Activated T-cell treated with anti-CD3 and anti-CD28 coated beads, Interleukin-2, amount 50 U/mL, for 4 hours (primary cell): ENCODE results near the gene GRB7. TPM values are rescaled to one million over a fixed set of nuclear protein-coding genes. Genes with fewer than 3 reads are reported as not detected.
"Not testable (repeated sequence)": the region's sequence is repeated elsewhere in the genome, so short reads cannot be mapped to it uniquely, and the experiment has no call there.

Experiments used
- ATAC-seq, 2 donors: fragments of 200-7000 bp; cut with Tn5 transposase; one replicate each; pipeline ENCODE4 v1.10.0; 2021
- DNase-seq: peaks from one replicate; pipeline ENCODE4 v3.0.0-alpha.2; 2020
- H3K27me3 Mint-ChIP-seq: one replicate; pipeline ENCODE4 v1.8.0; 2021; ENCODE audit warnings: low read depth, mixed read lengths
- H3K36me3 Mint-ChIP-seq: one replicate; pipeline ENCODE4 v1.8.0; 2022; ENCODE audit warnings: mixed read lengths; ENCODE audit not compliant: insufficient read depth
- H3K4me1 Mint-ChIP-seq: one replicate; pipeline ENCODE4 v1.8.0; 2021; ENCODE audit warnings: low read depth, mixed read lengths
- H3K4me3 Mint-ChIP-seq: one replicate; pipeline ENCODE4 v1.8.0; 2021; ENCODE audit warnings: mild to moderate bottlenecking, moderate library complexity, mixed read lengths
- H3K9me3 Mint-ChIP-seq: one replicate; pipeline ENCODE4 v1.8.0; 2021; ENCODE audit warnings: mixed read lengths
- total RNA-seq, 3 donors: library from RNA; stranded (reverse); gene quantifications; one replicate each; pipeline ENCODE4 v1.2.1, GENCODE V29; 2021

GRB7 gene
- total RNA-seq, 3 donors from 2014 or later, result 0.43 to 0.73 (median 0.47) TPM

DNA sequence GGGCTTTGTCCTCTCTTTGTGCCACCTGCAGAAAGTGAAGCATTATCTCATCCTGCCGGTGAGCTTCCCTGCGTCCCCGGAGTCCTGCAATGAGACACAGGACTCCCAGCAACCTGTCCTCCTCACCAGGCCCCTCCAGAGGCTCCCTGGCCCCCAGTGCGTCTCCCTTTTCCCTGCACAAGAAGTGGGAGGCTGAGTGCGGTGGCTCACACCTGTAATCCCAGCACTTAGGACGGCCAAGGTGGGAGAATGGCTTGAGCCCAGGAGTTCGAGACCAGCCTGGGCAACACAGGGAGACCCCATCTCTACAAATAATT is 8.4 kb downstream of the GRB7 start:
- no peaks in the 10 kb centered on the region for H3K9me3 Mint-ChIP-seq
- no peaks in the 10 kb centered on the region for H3K27me3 Mint-ChIP-seq
- no peaks in the 10 kb centered on the region for H3K4me1 Mint-ChIP-seq
- ATAC-seq (no peak), DNase-seq (no peak)
- H3K36me3 Mint-ChIP-seq, result no peaks in the 10 kb centered on the region
- H3K4me3 Mint-ChIP-seq, result no peak overlapping the region

DNA sequence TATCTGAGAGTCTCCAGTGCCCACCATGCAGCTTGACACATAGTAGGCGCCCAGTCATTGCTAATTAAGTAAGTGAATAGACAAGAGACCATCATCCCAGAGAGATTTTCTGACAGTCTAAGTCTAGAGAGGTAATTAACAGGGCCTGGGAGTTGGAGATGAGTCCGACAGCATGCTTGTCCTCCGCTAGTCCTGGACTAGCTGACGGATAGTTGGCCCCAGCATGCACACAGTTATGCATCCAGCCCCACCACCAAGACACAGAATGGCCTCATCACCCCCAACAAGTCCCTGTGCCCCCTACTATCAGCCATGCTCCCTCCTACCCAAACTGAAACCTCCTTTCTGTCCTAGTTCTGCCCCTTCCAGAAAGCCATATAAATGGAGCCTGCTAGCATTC is 10.0 kb downstream of the GRB7 start:
- peaks cover 7% of the 10 kb centered on the region for H3K4me1 Mint-ChIP-seq
- DNase-seq (no peak), ATAC-seq (no peak)
- H3K36me3 Mint-ChIP-seq, result no peaks in the 10 kb centered on the region
- H3K4me3 Mint-ChIP-seq, result no peak overlapping the region
- H3K9me3 Mint-ChIP-seq, result no peaks in the 10 kb centered on the region
- no peaks in the 10 kb centered on the region for H3K27me3 Mint-ChIP-seq

DNA sequence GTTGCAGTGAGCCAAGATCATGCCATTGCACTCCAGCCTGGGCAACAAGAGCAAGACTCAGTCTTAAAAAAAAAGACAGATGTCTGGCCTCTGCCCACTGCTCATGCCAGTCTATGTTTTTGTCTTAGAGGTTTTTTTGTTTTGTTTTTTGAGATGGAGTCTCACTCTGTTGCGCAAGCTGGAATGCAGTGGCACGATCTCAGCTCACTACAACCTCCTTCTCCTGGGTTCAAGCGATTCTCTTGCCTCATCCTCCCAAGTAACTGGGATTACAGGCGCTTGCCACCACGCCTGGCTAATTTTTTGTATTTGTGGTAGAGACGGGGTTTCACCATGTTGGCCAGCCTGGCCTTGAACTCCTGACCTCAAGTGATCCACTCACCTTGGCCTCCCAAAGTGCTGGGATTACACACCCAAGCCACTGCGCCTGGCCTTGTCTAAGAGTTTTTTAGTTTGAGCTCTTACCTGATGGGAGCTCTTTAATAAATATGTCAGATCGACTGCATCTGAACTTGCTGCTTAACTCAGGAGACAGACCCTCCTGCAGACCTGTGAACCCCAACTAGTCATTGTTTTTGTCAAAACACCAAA is 10.8 kb downstream of the GRB7 start:
- not testable (repeated sequence) for H3K27me3 Mint-ChIP-seq, H3K4me3 Mint-ChIP-seq, H3K36me3 Mint-ChIP-seq, ATAC-seq, H3K9me3 Mint-ChIP-seq, DNase-seq
- H3K4me1 Mint-ChIP-seq, result peaks cover 14% of the 10 kb centered on the region

DNA sequence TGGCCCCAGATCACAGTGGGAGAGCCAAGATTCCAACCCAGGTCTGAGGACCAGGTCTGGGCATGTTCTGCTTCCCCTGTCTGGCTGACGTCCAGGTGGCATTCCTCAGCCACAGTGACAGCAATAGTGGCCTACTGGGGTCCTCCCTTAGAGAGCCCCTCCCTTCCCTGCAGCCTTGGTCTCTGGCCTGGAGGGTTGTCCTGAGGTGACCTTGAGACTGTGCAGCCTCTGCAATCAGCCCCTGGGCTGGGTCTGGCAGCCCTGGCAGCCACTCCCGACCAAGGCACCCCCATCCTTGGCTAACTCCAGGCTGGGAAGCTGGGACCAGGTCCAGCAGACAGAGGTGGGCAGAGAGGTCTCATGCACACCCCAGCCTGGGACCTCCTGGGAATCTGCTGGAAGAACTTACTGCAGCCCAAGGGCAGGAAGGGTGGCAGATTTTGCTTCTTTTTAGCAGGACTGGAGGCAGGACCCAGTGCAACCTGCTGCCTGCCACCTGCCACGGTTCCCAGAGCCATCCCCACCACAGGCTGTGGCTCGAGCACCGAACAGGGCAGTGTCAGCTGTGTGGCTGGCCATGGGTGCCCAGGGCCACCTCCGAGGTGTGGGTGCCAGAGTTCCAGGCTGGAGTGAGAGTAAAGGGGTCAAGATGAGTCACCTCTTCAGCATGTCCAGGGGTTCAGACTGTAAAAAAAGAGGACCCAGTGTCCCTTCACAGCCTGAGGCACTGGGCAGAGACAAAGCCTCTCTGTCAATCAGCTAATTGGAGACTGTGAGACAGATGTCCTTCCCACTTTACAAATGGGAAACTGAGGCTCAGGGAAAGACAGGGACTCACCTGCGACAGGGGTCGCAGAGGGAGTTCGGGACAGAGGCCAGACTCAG is 12.6 kb downstream of the GRB7 start:
- Mint-ChIP-seq H3K36me3 (no peaks in the 10 kb centered on the region), H3K27me3 (no peaks in the 10 kb centered on the region), H3K9me3 (no peaks in the 10 kb centered on the region), H3K4me3 (no peak overlapping the region), H3K4me1 (peaks cover 21% of the 10 kb centered on the region)
- ATAC-seq (no peak), DNase-seq (no peak)

DNA sequence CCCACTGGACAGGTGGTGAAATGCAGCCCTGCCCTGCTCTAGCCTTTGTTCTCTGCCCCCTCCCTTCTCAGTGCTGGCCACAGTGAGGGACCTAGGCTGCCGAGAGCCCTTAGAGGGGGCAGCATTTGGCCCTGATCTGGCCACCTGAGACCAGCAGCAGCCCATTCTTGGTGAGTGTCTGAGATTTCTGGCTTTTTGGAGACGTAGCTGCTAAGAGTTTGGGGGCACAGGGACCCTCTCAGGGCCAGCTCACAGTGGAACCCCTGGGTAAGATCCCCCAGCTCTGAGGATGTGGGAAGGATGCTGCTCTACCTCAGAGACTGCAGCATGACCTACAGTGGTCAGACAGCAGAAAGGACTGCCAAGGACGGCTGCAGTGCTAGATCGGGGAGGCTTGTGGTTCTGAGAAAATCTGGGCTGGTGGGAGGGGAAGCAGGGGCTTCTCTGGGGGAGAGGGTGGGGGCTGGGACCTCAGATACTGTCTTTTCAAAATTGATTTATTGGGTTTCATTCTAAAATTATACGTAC is 13.3 kb downstream of the GRB7 start:
- Mint-ChIP-seq H3K9me3 (no peaks in the 10 kb centered on the region), H3K36me3 (no peaks in the 10 kb centered on the region), H3K27me3 (no peaks in the 10 kb centered on the region), H3K4me1 (peaks cover 29% of the 10 kb centered on the region), H3K4me3 (no peak overlapping the region)
- ATAC-seq (no peak), DNase-seq (no peak)

DNA sequence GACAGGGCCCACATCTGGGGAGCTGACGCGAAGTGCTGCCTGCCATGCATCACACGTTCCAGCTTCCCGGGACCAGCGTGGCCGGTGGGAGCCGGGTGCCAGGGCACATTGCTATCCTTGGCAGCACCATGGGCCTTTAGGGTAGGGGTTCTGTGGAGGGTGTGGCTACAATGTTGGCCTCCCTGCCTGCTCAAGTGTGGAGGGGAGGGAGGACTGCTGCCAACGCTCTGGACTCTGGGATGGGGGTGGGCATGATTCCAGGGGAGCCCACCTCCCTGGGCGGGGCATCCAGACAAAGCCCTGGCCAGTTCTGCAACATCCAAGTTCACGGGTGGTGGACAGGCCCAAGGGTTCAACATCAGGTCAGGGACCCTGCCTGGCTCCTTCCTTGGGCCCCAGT is 13.9 kb downstream of the GRB7 start:
- Mint-ChIP-seq H3K27me3 (no peaks in the 10 kb centered on the region), H3K4me3 (no peak overlapping the region), H3K36me3 (no peaks in the 10 kb centered on the region), H3K4me1 (peaks cover 34% of the 10 kb centered on the region), H3K9me3 (no peaks in the 10 kb centered on the region)
- DNase-seq (no peak), ATAC-seq (no peak)

DNA sequence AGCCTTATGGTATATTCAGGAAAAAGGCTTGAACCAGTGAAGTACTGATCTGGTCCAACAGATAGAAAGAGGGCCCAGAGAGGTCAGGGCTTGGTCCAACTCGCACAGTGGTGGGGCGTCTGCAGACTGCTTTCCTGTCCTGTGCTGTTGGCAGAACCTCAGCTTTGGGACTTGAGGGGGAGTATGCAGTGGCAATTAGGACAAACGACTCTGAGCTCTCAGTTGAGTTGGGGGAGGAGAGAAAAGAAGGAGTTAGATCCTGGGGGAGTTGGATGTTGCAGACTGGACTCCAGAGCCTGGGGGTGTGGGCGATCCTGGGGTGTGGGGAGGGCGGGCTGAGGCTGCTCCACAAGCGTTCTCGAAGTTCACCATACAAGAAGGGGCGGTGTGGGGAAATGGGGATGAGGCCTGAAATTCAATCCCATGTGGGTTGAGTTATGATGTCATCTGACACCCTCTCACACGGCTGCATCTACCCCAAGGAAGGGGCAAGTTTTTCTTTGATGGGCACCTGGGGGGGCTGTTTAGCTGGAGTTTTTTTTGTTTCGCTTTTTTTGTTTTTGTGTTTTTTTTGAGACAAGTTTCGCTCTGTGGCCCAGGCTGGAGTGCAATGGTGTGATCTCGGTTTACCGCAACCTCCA is 14.6 kb downstream of the GRB7 start:
- no peaks in the 10 kb centered on the region for H3K9me3 Mint-ChIP-seq
- no peak for DNase-seq
- H3K4me3 Mint-ChIP-seq, result peak overlapping the region; percentile 79
- H3K27me3 Mint-ChIP-seq, result no peaks in the 10 kb centered on the region
- no peak for ATAC-seq
- no peaks in the 10 kb centered on the region for H3K36me3 Mint-ChIP-seq
- peaks cover 41% of the 10 kb centered on the region for H3K4me1 Mint-ChIP-seq

DNA sequence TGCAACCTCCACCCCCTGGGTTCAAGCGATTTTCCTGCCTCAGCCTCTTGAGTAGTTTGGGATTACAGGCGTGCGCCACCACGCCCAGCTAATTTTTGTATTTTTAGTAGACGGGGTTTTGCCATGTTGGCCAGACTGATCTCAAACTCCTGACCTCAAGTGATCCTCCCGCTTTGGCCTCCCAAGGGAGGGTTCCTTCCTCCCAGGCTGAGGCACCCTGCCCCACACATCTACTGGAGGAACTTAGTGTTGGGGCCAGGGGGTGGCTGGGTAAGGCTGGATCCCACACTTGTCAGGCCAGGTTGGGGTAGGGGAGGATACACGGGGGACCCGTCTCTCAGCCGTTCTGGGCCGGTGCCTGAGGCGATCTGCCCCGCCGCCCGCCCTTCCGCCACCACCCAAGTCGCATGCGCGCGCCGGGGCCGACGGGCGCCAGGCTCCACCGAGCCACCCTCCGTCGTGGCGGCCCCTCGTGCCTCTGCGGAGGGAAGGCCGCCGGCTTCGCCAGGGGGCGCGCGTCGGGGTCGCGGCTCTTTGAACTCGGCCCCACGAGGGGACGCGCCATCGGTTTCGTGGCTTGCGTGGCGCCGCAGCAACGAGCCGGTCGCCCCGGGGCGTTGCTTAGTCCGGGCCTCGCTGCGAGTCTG is 15.9 kb downstream of the GRB7 start:
- Mint-ChIP-seq H3K9me3 (no peaks in the 10 kb centered on the region), H3K4me3 (peak overlapping the region; percentile 79), H3K4me1 (peaks cover 54% of the 10 kb centered on the region), H3K36me3 (peaks cover 2% of the 10 kb centered on the region), H3K27me3 (no peaks in the 10 kb centered on the region)
- DNase-seq, result peak; percentile 72
- peak; percentile 17 to 19 for ATAC-seq

DNA sequence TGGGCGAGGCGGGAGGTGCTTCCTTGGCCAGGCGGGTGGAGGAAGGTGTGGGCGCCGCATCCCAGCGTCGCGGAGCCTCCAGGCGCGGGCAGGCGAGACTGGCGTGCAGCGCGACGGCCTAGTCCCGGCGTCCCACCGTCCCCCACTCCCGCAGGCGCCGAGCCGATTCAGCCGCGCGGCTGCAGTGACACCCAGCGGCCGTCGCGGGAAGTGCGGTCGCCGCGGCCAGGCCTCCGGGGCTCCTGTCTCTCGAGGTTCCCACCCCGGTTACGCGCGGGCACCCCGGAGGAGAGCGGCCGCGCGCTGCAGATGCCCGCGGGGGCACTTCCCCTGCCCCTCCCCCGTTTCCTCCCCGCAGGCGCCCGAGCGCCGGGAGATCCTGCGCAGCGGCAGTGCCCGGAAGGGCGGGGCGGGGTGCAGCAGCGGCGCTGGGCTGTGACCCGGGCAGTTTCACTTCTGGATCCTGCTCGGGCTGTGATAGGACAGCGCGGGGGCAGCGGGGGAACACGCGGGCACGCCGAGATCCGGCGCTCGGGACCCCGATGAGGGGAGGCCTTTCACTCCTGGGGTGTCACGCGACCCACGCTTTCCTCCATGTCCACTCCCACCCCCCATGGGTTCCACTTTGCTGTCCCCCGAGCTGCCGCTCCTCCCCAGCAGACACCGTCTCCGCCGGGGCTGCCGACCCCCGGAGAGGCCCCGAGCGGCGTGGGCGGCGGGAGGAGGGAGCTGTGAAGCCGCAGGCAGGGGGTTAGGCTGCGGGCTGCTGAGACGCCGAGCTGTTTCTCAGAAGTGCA is 16.6 kb downstream of the GRB7 start:
- no peaks in the 10 kb centered on the region for H3K27me3 Mint-ChIP-seq
- H3K4me1 Mint-ChIP-seq, result peaks cover 61% of the 10 kb centered on the region
- no peaks in the 10 kb centered on the region for H3K9me3 Mint-ChIP-seq
- H3K36me3 Mint-ChIP-seq, result peaks cover 5% of the 10 kb centered on the region
- ATAC-seq (peak; percentile 74 to 78), DNase-seq (peak; percentile 92)
- H3K4me3 Mint-ChIP-seq, result peak overlapping the region; percentile 79

DNA sequence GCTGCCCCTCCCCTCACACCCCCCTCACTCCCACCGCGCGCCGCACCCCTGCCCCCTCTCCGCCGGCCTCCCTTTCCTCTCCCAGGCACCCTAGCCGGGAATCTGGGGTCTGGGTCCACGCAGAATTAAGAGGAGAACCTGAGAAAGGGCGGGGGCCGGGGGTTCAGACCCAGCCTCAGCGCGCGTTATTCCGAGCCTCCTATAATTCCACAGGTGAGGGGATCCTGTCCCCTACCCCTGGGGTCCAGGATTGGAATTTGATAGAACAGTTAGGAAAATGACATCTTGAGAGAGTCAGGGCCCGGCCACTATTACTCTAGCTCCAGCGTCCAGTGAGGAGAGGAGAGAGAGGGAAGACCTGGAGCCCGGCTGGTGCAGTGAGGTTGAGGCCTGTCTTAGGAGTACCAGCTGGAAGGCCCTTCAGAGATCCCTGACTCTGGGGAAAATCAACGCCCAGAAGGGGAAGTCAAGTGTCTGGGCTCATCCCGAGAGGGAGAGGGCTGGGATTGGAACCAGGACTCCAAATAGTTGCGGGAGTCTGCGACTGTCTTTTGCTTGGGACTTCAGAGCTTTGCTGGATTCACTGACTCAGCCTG is 17.3 kb downstream of the GRB7 start:
- DNase-seq, result no peak
- no peak for ATAC-seq
- peaks cover 5% of the 10 kb centered on the region for H3K36me3 Mint-ChIP-seq
- no peaks in the 10 kb centered on the region for H3K9me3 Mint-ChIP-seq
- no peaks in the 10 kb centered on the region for H3K27me3 Mint-ChIP-seq
- H3K4me3 Mint-ChIP-seq, result peak overlapping the region; percentile 45
- peaks cover 67% of the 10 kb centered on the region for H3K4me1 Mint-ChIP-seq

DNA sequence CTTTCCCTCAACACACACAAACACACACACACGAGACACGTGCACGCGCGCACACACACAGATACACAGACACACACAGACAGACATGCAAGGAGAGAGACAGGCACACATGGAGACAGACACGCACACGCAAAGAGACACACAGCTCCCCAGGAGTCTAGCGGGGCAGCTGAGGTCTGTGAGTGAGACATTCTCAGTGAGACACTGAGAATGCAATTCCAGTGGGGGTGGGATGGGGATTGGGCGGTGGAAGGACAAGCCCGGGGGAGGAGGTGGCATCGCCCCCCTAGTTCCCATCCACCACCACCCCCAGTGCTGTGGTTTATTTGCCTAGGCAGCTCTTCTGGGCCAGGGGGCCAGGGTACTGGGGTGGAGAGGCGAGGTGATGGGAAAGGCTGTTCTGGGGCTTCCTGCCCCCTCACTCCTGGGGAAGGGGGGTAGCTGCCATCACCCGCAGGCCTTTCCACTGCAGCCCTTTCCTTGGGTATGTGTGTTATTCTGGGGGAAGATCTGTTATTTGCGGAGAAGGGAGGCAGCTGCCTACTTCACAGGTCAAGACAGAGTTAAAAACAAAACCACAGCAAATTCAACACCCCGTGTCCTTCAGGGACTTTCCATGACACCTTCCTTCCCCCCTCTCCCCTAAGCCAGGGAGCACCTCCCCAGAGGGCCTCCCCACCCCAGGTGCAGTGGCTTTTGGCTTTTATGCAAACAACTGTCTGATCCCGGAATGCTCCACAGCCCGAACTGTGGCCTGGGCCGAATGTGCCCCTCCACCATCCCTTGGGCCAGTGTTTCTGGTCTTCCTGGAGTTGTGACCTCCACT is 18.0 kb downstream of the GRB7 start:
- peak overlapping the region; percentile 45 for H3K4me3 Mint-ChIP-seq
- H3K9me3 Mint-ChIP-seq, result no peaks in the 10 kb centered on the region
- ATAC-seq (peak in 1 of 2 donors; percentile 0), DNase-seq (peak; percentile 48)
- peaks cover 70% of the 10 kb centered on the region for H3K4me1 Mint-ChIP-seq
- no peaks in the 10 kb centered on the region for H3K27me3 Mint-ChIP-seq
- peaks cover 5% of the 10 kb centered on the region for H3K36me3 Mint-ChIP-seq

DNA sequence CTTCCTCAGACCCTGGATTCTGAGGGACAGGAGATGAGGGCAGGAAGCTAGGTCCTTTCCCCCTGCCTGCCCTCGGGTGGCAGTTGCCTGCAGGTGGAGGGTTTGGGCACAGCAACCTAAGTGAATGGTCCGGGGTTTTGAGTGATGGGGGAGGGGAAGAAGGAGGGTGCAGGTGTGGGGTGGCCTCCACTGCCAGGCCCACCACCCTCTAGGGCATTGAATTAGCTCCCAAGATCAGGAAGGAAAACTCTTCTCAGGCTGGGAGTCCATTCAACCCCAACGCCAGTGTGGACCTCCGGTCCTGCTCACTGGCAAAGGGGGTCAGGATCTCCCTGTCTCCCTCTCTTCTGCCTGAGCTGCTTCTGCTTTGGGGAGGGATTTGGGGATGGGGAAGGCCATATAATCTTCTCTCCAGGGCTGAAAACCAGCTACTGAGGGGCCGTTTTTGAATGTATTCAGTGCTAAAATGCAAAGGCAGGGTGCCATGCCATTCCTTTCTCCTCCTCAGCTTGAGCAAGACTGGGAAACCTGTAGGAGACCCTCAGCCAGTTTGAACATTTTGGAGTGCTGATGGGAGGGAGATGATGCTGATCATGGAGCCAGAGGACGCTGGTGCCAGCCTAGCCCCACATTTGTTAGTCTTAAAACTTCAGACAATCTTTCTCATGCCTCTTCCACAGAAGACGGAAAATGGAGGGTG is 18.8 kb downstream of the GRB7 start:
- H3K36me3 Mint-ChIP-seq, result peaks cover 10% of the 10 kb centered on the region
- peak overlapping the region; percentile 45 for H3K4me3 Mint-ChIP-seq
- no peak for DNase-seq
- no peaks in the 10 kb centered on the region for H3K27me3 Mint-ChIP-seq
- peaks cover 75% of the 10 kb centered on the region for H3K4me1 Mint-ChIP-seq
- ATAC-seq, result no peak
- H3K9me3 Mint-ChIP-seq, result no peaks in the 10 kb centered on the region
